ENCODE data around the gene TARS3.

DNA sequence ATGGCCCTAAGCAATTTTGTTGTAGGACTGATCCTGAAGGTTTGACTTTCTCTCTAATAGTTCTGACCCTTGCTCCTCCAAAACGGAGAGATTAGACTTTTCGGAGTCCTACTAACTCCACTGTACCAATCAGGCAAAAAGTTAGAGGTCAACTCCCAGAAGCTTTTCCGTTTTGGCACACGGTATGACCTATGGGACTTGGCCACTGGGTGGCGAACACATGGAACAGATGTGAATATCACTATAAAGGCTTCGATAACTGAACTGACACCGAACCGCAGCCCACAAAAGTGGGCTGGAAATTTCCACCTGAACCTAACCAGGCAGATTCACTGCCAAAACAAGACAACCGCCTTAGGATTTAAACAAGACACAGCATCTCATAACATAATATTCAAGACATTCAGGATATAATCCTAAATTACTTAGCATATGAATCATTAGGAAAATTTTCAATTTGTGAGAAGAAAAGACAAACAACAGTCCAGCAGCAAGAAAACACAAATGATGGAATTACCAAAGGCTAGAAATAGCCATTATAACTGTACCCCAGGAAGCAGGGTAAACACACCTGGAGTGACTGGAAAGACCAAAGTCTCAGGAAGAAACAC is 59.9 kb downstream of the TARS3 start:
- TF ChIP-seq POLR2AphosphoS5 (IDR thresholded peaks at IDR 0.05; ENCODE audit: low read depth, low read length) (no peak), POLR2A (IDR thresholded peaks at IDR 0.05; ENCODE audit: low read depth, low read length) (no peak), TAF1 (IDR thresholded peaks at IDR 0.05; ENCODE audit: borderline replicate concordance, low read depth, low read length) (no peak)
